ENCODE results near the gene KAT8. TPM values are rescaled to one million over a fixed set of nuclear protein-coding genes. Genes with fewer than 3 reads are reported as not detected.

The KAT8 gene
- total RNA-seq, 2 experiments from 2014 or later, result 86.9 to 95.3 TPM

GRCh38 chr16:31134091-31134571, 16.7 kb downstream of the KAT8 start:
- H3K4me2 ChIP-seq (ENCODE audit: low read length), result no peak overlapping the region
- no TSS peak for BruUV-seq (replicated peaks)
- CTCF ChIA-PET (ENCODE audit: unreplicated experiment), result no interaction called here

GRCh38 chr16:31134625-31135534, 17.4 kb downstream of the KAT8 start:
- H3K9me3 ChIP-seq (ENCODE audit: low read length), result no peaks in the 10 kb centered on the region
- POLR2A ChIA-PET, result interaction anchor here (2.2 kb wide), 1 partner anchor 17 kb away, joined by 4 read pairs; the partner anchor contains the start of gene KAT8
- intact Hi-C loops (cut with micrococcal nuclease; ENCODE audit: unreplicated experiment), result no loop called here
- H3K4me3 ChIP-seq (ENCODE audit: low read depth, low read length, poor library complexity, severe bottlenecking), result no peak overlapping the region
- H3K27ac ChIP-seq (ENCODE audit: low read depth, low read length, poor library complexity, severe bottlenecking), result no peak overlapping the region
- DNase-seq (ENCODE audit: low spot score), result no peak
- no peaks in the 10 kb centered on the region for H4K20me1 ChIP-seq (ENCODE audit: insufficient read depth, low read length)
- TF ChIP-seq EZH2phosphoT487 (IDR thresholded peaks at IDR 0.05; ENCODE audit: borderline replicate concordance, low read depth, low read length) (no peak), CTCF (conservative IDR thresholded peaks at IDR 0.05; ENCODE audit: low read length) (no peak)
- peaks cover 21% of the 10 kb centered on the region; the same call in 1 of the 2 replicates for H3K36me3 ChIP-seq (ENCODE audit: insufficient read depth, low read length)
- H3K4me2 ChIP-seq (ENCODE audit: low read length), result no peak overlapping the region
- H3K9me2 ChIP-seq (ENCODE audit: insufficient read depth, low read length), result no peaks in the 10 kb centered on the region
- no peaks in the 10 kb centered on the region for H3K79me2 ChIP-seq (ENCODE audit: insufficient read depth, low read depth, low read length)
- CTCF ChIA-PET (ENCODE audit: unreplicated experiment), result no interaction called here
- no TSS peak for BruUV-seq (replicated peaks)
- no peaks in the 10 kb centered on the region for H3K4me1 ChIP-seq (ENCODE audit: insufficient read depth, low read length, poor library complexity, severe bottlenecking)
- no peak overlapping the region for H2AFZ ChIP-seq (ENCODE audit: low read length)

More at GRCh38 chr16:31134091-31134571, 16.7 kb downstream of the KAT8 start:
- Histone ChIP-seq H3K4me1 (ENCODE audit: insufficient read depth, low read length, poor library complexity, severe bottlenecking) (no peaks in the 10 kb centered on the region), H3K79me2 (ENCODE audit: insufficient read depth, low read depth, low read length) (no peaks in the 10 kb centered on the region), H3K4me3 (ENCODE audit: low read depth, low read length, poor library complexity, severe bottlenecking) (no peak overlapping the region), H3K9me2 (ENCODE audit: insufficient read depth, low read length) (no peaks in the 10 kb centered on the region), H4K20me1 (ENCODE audit: insufficient read depth, low read length) (no peaks in the 10 kb centered on the region), H2AFZ (ENCODE audit: low read length) (no peak overlapping the region), H3K27ac (ENCODE audit: low read depth, low read length, poor library complexity, severe bottlenecking) (no peak overlapping the region), H3K36me3 (ENCODE audit: insufficient read depth, low read length) (peaks cover 25% of the 10 kb centered on the region; the same call in 1 of the 2 replicates), H3K9me3 (ENCODE audit: low read length) (no peaks in the 10 kb centered on the region)
- no peak for TF ChIP-seq EZH2phosphoT487 (IDR thresholded peaks at IDR 0.05; ENCODE audit: borderline replicate concordance, low read depth, low read length)
- TF ChIP-seq CTCF (conservative IDR thresholded peaks at IDR 0.05; ENCODE audit: low read length), result no peak
- intact Hi-C loops (cut with micrococcal nuclease; ENCODE audit: unreplicated experiment), result no loop called here
- POLR2A ChIA-PET, result no interaction called here
- DNase-seq (ENCODE audit: low spot score), result no peak
